Fibroblast of peridontal ligament (primary cell): ENCODE results near the gene MDM1.

ENCODE experiments used
- DNase-seq: peaks from one replicate; pipeline ENCODE4 v3.0.0-alpha.2; 2010; ENCODE audit errors: extremely low read depth

The MDM1 gene

DNA sequence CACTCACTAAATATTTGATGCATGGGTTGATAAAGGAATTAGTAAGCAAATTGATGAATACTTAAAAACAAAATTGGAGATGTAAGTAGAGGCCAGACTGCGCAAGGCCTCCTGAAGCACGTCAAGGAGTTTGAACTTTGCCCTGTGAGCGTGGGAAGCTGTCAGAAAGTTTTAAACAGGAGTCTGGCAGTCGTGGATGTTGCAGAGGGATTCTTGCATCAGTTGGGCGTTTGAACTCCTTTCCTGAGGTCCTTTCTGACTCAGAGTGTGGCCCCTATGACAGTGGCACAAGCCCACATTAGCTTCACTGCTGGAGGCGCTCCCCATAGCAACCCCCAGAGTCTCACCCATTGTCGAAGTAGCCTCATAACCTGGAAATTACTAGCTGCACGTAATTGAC, 60.8 kb downstream of the MDM1 start:
- peak; percentile 8 for DNase-seq

DNA sequence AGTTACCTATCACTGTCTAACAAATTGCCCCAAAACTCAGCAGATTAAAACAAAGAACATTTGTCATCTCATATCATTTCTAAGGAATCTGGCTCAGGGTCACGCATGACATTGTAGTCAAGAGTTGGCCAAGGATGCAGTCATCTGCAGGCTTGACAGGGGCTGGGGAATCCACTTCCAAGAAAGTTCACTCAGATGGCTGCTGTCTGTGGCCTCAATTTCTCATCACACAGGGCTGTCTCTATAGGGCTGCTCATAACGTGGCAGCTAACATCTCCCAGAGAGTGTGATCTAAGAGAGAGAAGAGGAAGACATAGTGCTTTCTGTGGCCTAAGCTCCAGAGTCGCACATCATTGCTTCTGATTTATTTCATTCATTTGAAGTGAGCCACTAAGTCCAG, 61.8 kb downstream of the MDM1 start:
- DNase-seq, result no peak

- no peak for DNase-seq
Measured at GRCh38 chr12:68269779-68270178, 62.4 kb downstream of the MDM1 start.

DNA sequence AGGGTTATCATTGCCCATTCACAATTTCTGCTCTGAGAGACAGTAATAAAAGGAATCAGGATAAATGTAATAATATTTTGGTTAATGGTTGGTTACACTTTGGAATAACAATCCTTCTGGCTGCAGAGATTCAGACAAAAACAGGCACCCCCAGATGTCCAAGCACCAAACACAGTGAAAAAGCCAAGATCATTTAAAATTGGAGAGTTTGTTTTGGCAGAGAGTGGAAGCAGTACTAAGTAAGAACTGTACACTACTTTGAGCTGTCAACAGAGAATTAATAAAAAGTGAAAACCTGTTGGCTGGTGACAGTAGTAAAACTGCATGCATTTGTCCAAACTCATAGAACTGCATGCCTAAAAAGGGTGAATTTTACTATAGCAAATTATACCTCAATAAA, 63.2 kb downstream of the MDM1 start:
- no peak for DNase-seq

DNA sequence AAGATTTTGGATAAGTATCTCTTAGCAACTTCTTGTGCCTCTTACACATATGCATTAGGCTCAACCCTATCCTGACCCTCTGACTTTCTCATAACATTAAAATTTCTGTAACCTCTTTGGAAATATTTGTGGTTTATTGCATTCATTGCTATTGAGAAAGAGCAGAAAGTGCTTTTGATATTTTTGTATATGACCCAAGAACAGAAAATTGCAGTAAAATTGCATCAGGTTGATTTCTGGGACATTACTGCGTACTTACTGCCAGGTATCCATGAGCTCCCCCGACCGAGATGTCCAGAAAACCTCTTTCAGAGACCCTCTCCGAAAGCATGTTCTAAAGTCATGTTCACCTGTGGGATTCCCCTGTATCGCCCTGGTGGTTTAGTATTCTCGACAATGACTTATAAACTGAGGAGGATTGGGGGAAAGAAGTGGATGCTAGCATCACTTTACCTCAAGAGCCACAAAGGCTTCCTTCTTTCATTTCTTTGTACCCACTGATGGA, 64.2 kb downstream of the MDM1 start:
- DNase-seq, result peak; percentile 80

GRCh38 chr12:68264857-68265256, 67.3 kb downstream of the MDM1 start:
- peak; percentile 22 for DNase-seq

DNA sequence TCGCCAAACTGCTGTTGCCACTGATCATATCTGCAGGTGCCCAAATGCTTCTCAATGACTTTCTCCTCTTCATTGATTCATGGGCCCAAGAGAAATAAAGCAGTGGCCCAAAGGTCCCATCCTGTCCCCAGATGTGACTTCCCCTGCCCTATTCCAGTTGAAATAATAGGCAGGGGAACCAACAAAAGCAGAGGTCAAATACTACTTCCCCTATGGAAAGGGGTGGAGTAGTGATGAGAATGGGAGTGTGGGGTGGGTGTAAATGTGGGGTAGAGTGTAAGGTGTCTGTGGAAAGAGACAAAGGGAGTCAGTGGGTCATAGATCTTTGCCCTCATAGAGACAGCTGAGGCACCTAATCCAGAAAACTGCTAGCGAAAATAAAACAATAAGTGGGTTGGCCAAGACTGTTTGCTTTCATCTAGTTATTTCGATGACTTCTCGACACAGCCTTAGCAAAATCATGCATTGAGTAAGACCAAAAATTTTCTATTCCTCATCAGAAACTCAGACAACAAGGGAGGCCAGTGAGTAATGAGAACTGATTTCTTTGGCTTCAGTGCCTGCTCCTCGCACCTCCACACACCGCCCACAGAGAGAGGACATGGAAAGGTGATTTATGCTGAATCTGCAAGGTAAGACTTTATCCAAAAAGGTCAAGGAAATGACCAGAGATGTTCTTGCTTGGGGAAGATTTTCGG, 67.9 kb downstream of the MDM1 start:
- DNase-seq, result no peak

DNA sequence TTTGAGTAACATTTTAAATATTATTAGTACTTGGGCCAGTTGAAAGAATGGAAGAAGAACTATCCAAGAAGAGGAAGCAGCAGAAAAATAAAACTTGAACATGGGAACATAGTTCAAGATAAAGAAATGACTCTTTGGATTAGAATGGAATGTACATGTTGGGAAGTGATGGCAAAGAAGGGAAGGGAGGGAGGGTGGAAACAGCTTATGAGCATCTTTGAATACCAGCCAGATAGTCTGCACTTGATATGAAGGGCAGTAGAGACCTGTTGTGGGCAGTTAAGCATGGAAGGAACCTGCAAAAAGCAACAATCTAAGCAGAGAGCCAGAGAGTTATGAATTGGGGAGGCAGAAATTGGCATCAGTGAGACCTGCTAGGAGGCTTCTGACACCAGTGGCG, 68.8 kb downstream of the MDM1 start:
- no peak for DNase-seq

DNA sequence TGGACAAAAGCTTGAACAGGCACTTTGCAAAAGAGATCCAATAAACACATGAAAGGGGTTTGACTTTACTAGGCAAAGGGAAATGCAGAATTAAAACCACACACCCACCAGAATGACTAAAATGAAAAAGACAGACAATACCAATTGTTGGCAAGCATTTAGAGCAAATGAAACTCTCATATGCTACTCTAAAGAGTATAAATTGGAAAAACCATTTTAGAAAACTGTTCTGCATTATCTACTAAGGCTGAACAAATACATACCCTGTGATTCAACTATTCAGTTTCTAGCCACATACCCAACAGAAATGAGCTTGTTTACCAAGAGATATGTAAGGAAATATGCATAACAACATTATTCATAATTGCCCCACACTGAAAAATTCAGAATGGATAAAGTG, 70.3 kb downstream of the MDM1 start:
- no peak for DNase-seq

DNA sequence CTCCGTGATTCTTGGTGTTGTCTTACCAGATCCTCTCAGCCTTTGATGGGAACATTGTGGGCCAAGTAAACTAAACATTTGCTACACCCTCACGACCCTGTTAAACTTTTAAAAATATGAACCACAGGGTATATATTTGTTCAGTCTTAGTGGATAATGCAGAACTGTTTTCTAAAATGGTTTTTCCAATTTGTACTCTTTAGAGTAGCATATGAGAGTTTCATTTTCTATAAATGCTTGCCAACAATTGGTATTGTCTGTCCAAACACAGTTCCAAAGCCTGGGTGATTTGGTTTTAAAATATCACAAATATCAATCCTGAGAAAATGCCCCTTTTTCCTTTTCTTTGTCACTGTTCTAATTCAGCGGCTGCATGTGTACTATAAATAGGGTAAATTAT, 72.0 kb downstream of the MDM1 start:
- DNase-seq, result no peak

GRCh38 chr12:68259318-68259940, 72.7 kb downstream of the MDM1 start:
- no peak for DNase-seq

DNA sequence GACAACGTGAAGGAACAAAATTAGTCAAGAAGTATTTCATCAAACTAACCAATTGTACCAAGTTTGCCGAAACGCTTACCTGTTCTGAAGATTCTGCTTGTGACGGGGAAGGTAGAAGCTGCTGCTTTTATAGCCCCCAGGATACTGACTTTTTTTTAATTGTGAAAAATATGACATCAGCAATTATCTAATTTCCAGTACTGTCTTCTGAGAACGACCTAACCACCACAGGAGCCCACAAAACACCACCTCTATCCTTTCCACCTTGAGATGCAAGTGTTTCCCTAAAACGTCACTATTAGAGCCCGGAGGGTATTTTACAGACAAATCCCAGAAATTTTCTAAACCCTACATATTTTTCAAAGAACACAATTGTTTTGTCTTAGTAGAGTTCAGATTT, 78.7 kb downstream of the MDM1 start, which contains the start of gene IL22:
Gene IL22 (minus strand): TSS at position 101 of the 400 bp plus-strand sequence. CDS start 156 bp downstream, outside the sequence.
- DNase-seq, result no peak

DNA sequence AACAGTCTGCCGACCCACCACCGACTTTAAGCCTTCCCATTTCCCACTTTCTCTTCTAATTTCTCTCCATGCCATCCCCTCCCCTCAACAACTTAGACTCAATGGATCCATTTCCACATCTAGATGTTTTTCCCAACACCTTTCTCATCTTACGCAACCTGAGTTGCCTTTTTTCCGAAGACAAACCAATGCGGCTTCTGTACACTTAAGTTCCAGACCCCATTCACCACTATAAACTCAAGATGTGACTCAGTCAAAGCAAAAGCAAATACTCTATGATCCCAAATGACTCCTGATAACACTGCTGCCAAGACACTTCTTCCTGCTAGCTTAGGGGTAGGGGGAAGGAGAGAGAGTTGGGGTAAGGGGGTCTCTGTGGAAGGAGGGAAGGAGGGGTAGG, 80.1 kb downstream of the MDM1 start:
- no peak for DNase-seq

- DNase-seq, result no peak
Measured at GRCh38 chr12:68250454-68250853, 81.7 kb downstream of the MDM1 start.

DNA sequence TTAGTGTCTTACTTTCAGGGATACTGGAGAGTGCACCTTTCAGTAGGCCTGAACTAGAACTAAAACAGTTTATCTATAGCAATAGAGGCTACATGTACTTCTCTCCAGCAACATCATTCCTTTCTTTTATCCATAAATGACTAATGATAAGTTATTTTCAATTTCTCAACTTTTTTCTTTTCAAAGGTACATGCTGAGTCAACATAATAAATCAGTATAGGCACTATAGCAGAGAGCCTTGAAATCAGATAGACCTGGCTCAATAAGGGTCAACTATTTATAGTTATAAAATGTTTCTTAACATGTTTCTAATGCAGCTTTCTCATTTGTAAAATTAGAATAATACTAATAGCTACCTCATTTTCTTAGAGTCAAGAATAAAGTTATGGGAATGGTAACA, 84.4 kb downstream of the MDM1 start:
- DNase-seq, result no peak

- DNase-seq, result no peak
Measured at GRCh38 chr12:68246350-68246749, 85.8 kb downstream of the MDM1 start.

GRCh38 chr12:68245180-68246021, 86.8 kb downstream of the MDM1 start:
- DNase-seq, result no peak
